GM12801 (cell line): ENCODE measurements around the gene OPRM1.

Experiments
- CTCF ChIP-seq: IDR thresholded peaks from one replicate; pipeline ENCODE4 v1.5.1; 2011; ENCODE audit warnings: control low read depth; ENCODE audit not compliant: insufficient read length; ENCODE audit errors: extremely low read depth

Gene OPRM1

GRCh38 chr6:154187714-154188113 lies 148.7 kb downstream of the OPRM1 start:
- TF ChIP-seq CTCF, result no peak

GRCh38 chr6:154196333-154196885 lies 157.4 kb downstream of the OPRM1 start:
- TF ChIP-seq CTCF, result no peak

GRCh38 chr6:154197196-154197860 lies 158.3 kb downstream of the OPRM1 start:
- no peak for TF ChIP-seq CTCF

GRCh38 chr6:154202339-154202738 lies 163.3 kb downstream of the OPRM1 start:
- no peak for TF ChIP-seq CTCF

- no peak for TF ChIP-seq CTCF
Measured at GRCh38 chr6:154202958-154203357, 163.9 kb downstream of the OPRM1 start.

GRCh38 chr6:154206141-154206540 lies 167.1 kb downstream of the OPRM1 start:
- TF ChIP-seq CTCF, result no peak

- TF ChIP-seq CTCF, result no peak
Measured at GRCh38 chr6:154206996-154207395, 168.0 kb downstream of the OPRM1 start.
